OCI-LY3 (cell line): ENCODE data around the gene ZCCHC24.

Experiments
- CTCF ChIP-seq: fragments of 200-600, 300-600 bp; sonication (generic); IDR thresholded peaks from 2 replicates; pipeline ENCODE4 v1.5.1; 2014; ENCODE audit warnings: antibody characterized with exemption, low read length, low read depth
- EZH2phosphoT487 ChIP-seq: fragments of 200-600 bp; shearing (Covaris generic); IDR thresholded peaks from 2 replicates; pipeline ENCODE4 v1.6.1; 2018; ENCODE audit warnings: antibody characterized with exemption, mixed run types, low read depth

- TF ChIP-seq CTCF = no peak
- TF ChIP-seq EZH2phosphoT487 = no peak
Measured at GRCh38 chr10:79445977-79446757, 743 bp upstream of the ZCCHC24 start.
